Fibroblast of skin of right biceps (primary cell): ENCODE measurements around the gene MYO3B.
"Not testable (repeated sequence)": the region's sequence is repeated elsewhere in the genome, so short reads cannot be mapped to it uniquely, and the experiment has no call there.

Experiments used
- DNase-seq: peaks from one replicate; pipeline ENCODE4 v3.0.0-alpha.2; 2013

Gene MYO3B

GRCh38 chr2:170264865-170265264 lies 86.9 kb downstream of the MYO3B start:
- no peak for DNase-seq

GRCh38 chr2:170265321-170265720 lies 87.4 kb downstream of the MYO3B start:
- DNase-seq, result no peak

GRCh38 chr2:170266358-170266757 lies 88.4 kb downstream of the MYO3B start:
- DNase-seq, result no peak

GRCh38 chr2:170267071-170267470 lies 89.1 kb downstream of the MYO3B start:
- DNase-seq, result no peak

GRCh38 chr2:170270278-170270864 lies 92.4 kb downstream of the MYO3B start:
- DNase-seq, result no peak

GRCh38 chr2:170271340-170271739 lies 93.4 kb downstream of the MYO3B start:
- peak; percentile 6 for DNase-seq

GRCh38 chr2:170276056-170276455 lies 98.1 kb downstream of the MYO3B start:
- DNase-seq, result no peak

- DNase-seq, result no peak
Observed at GRCh38 chr2:170276925-170277629, 99.1 kb downstream of the MYO3B start.

GRCh38 chr2:170277951-170278350 lies 100.0 kb downstream of the MYO3B start:
- DNase-seq, result no peak

GRCh38 chr2:170279615-170280014 lies 101.7 kb downstream of the MYO3B start:
- not testable (repeated sequence) for DNase-seq

- DNase-seq, result no peak
Observed at GRCh38 chr2:170282851-170283250, 104.9 kb downstream of the MYO3B start.

- no peak for DNase-seq
Observed at GRCh38 chr2:170284205-170284604, 106.3 kb downstream of the MYO3B start.

GRCh38 chr2:170288859-170289258 lies 110.9 kb downstream of the MYO3B start:
- no peak for DNase-seq

GRCh38 chr2:170291474-170291873 lies 113.5 kb downstream of the MYO3B start:
- no peak for DNase-seq

GRCh38 chr2:170292415-170292814 lies 114.5 kb downstream of the MYO3B start:
- DNase-seq, result no peak

GRCh38 chr2:170297496-170297895 lies 119.5 kb downstream of the MYO3B start:
- no peak for DNase-seq

- DNase-seq, result peak; percentile 5
Observed at GRCh38 chr2:170298115-170298514, 120.2 kb downstream of the MYO3B start.

- DNase-seq, result peak; percentile 11
Observed at GRCh38 chr2:170298861-170299429, 121.0 kb downstream of the MYO3B start.

- no peak for DNase-seq
Observed at GRCh38 chr2:170300993-170301392, 123.0 kb downstream of the MYO3B start.

- DNase-seq, result no peak
Observed at GRCh38 chr2:170301626-170302025, 123.7 kb downstream of the MYO3B start.

- no peak for DNase-seq
Observed at GRCh38 chr2:170305711-170306110, 127.8 kb downstream of the MYO3B start.

- DNase-seq, result no peak
Observed at GRCh38 chr2:170306293-170306873, 128.4 kb downstream of the MYO3B start.

- DNase-seq, result no peak
Observed at GRCh38 chr2:170307052-170307451, 129.1 kb downstream of the MYO3B start.
